Measurements from ENCODE around the gene ARX. TPM values are rescaled to one million over a fixed set of nuclear protein-coding genes. Genes with fewer than 3 reads are reported as not detected.

The ARX gene
- total RNA-seq, 1 donor from 2014 or later = not detected

- intact Hi-C loops (cut with micrococcal nuclease) = no loop called here
- DNase-seq (no peak), ATAC-seq (no peak)
Observed at GRCh38 chrX:24955372-24955930, 60.3 kb downstream of the ARX start.

- ATAC-seq = no peak
- intact Hi-C loops (cut with micrococcal nuclease) = no loop called here
- no peak for DNase-seq
Observed at GRCh38 chrX:24954732-24955131, 61.0 kb downstream of the ARX start.
